HepG2 (cell line): ENCODE data around the gene MAP3K19. TPM values are rescaled to one million over a fixed set of nuclear protein-coding genes. Genes with fewer than 3 reads are reported as not detected.

ENCODE experiments used
- AGO1 ChIP-seq: fragments of 200-400 bp; formaldehyde crosslinking; IDR thresholded peaks from 2 replicates; pipeline ENCODE4 v1.6.1; 2017; ENCODE audit warnings: mild to moderate bottlenecking, low read depth, low read length, moderate library complexity; ENCODE audit not compliant: poor library complexity, severe bottlenecking
- CREB1 ChIP-seq, 2 experiments: fragments of 450-650 bp in 1 of 2; IDR thresholded peaks; 2 replicates each; pipeline ENCODE4 v1.6.1; 2016 to 2017; ENCODE audit warnings: control low read depth in 1 of 2, mild to moderate bottlenecking in 1 of 2, missing compliant biosample characterization in 1 of 2, missing genetic modification characterization in 1 of 2
- GFI1 ChIP-seq: sonication (generic); formaldehyde crosslinking; IDR thresholded peaks from 2 replicates; pipeline ENCODE4 v1.5.0; 2020; ENCODE audit warnings: missing genetic modification reagents, mild to moderate bottlenecking, borderline replicate concordance
- NCOA5 ChIP-seq: sonication (generic); formaldehyde crosslinking; IDR thresholded peaks from 2 replicates; pipeline ENCODE4 v1.4.0; 2020; ENCODE audit warnings: missing genetic modification reagents
- TBP ChIP-seq: sonication (generic); formaldehyde crosslinking; IDR thresholded peaks from 2 replicates; pipeline ENCODE4 v1.5.0; 2020; ENCODE audit warnings: missing genetic modification reagents
- WIZ ChIP-seq: sonication (generic); formaldehyde crosslinking; IDR thresholded peaks from 2 replicates; pipeline ENCODE4 v1.5.1; 2020; ENCODE audit warnings: mild to moderate bottlenecking, missing genetic modification reagents
- ZNF292 ChIP-seq: sonication (generic); formaldehyde crosslinking; IDR thresholded peaks from 2 replicates; pipeline ENCODE4 v1.8.1; 2022; ENCODE audit warnings: mild to moderate bottlenecking, low read depth, missing genetic modification reagents, borderline replicate concordance
- ZNF337 ChIP-seq: sonication (generic); formaldehyde crosslinking; IDR thresholded peaks from 2 replicates; pipeline ENCODE4 v1.5.1; 2020; ENCODE audit warnings: missing genetic modification reagents, low read depth, mild to moderate bottlenecking, borderline replicate concordance
- ZNF616 ChIP-seq: sonication (generic); formaldehyde crosslinking; IDR thresholded peaks from 2 replicates; pipeline ENCODE4 v1.5.0; 2020; ENCODE audit warnings: low read depth, mild to moderate bottlenecking, missing genetic modification reagents
- ZNF652 ChIP-seq: IDR thresholded peaks from 2 replicates; pipeline ENCODE4 v1.6.1; 2016; ENCODE audit warnings: low read depth, borderline replicate concordance
- polyA plus RNA-seq, 8 experiments: library from polyadenylated mRNA; depleted of rRNA in 3 of 8; stranded (reverse) in 7 of 8; unstranded in 1 of 8; fragments of >200 nt; fragmentation: Illumina TruSeq in 4 of 8; extraction: Trizol in 4 of 8; gene quantifications; 2 replicates each; pipeline versions ENCODE4 v1.2.1 to v1.2.3, GENCODE V29; 2011 to 2016; ENCODE audit warnings: low read depth in 4 of 8, missing spikeins in 1 of 8, mixed read lengths in 1 of 8; ENCODE audit not compliant: insufficient read depth in 1 of 8
- total RNA-seq, 5 experiments: library from RNA; depleted of rRNA; stranded (reverse); fragments of >200 nt; fragmentation: Illumina TruSeq; extraction: Trizol; gene quantifications; 2 replicates each; pipeline ENCODE4 v1.2.3, GENCODE V29; 2016; ENCODE audit warnings: low read depth in 1 of 5
- TF ChIP-seq, protein P1 (sequence below): sonication (generic); formaldehyde crosslinking; IDR thresholded peaks from 2 replicates; pipeline ENCODE4 v1.9.0; 2021; ENCODE audit warnings: missing genetic modification reagents, borderline replicate concordance
- TF ChIP-seq, protein P2 (sequence below): sonication (generic); formaldehyde crosslinking; IDR thresholded peaks from 2 replicates; pipeline ENCODE4 v1.8.1; 2023; ENCODE audit warnings: missing genetic modification reagents, mild to moderate bottlenecking, borderline replicate concordance
- TF ChIP-seq, protein P3 (sequence below): fragments of 450-650 bp; IDR thresholded peaks from 2 replicates; pipeline ENCODE4 v1.6.1; 2016
- TF ChIP-seq, protein P4 (sequence below): sonication (generic); formaldehyde crosslinking; IDR thresholded peaks from 2 replicates; pipeline ENCODE4 v1.8.1; 2023; ENCODE audit warnings: mild to moderate bottlenecking, missing genetic modification reagents
- TF ChIP-seq, protein P5 (sequence below), 2 experiments: sonication (generic) in 1 of 2; formaldehyde crosslinking in 1 of 2; IDR thresholded peaks; 2 replicates each; pipeline versions ENCODE4 v1.6.1 to v1.9.0; 2014 to 2022; ENCODE audit warnings: antibody characterized with exemption in 1 of 2, borderline replicate concordance in 1 of 2, inconsistent platforms in 1 of 2, low read depth in 1 of 2, missing genetic modification reagents in 1 of 2

Gene MAP3K19
- total and polyA plus RNA-seq, 2 of the 13 experiments (the other 11 are each of a cell fraction or from before 2014, with no cell fraction given): not detected

DNA sequence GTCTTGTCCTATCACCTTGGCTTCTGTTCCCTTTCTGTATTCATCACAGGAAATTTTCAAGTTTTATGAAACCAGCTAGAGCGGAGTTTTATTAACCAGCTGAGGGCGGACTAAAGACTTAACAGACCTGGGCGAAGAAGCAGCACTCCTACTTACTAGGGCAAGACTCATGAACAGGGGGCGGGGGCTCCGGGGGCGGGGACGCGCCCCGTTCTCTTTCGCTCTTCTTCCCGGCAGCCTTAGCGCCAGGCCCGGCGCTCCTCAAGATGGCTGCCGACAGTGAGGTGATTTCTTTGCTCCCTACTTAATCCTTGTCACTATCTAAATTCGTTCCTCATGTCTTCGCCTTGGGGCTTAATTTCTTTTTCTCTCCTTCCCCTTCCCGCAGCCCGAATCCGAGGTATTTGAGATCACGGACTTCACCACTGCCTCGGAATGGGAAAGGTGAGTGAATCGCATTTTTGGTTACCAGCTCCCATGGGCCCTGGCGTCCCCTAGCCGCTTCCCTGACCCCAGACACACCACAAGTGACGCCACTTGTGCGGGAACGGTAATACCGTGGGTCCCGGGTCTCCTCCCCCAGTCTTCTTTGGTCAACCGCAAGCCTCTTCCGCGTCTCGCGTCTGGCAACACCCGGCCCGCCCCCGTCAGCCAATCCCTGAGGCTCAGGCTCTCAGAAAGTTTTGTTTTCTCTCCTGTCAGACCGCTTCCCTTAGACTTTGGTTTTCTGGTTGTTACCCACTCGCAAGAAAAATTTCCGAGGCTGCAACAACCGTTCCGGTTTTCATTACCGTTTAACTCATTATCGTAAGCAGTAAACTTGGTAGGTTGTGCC, 5.0 kb upstream of the MAP3K19 start, which contains the start of gene RAB3GAP1 (continued):
- TF ChIP-seq, protein P1, sequence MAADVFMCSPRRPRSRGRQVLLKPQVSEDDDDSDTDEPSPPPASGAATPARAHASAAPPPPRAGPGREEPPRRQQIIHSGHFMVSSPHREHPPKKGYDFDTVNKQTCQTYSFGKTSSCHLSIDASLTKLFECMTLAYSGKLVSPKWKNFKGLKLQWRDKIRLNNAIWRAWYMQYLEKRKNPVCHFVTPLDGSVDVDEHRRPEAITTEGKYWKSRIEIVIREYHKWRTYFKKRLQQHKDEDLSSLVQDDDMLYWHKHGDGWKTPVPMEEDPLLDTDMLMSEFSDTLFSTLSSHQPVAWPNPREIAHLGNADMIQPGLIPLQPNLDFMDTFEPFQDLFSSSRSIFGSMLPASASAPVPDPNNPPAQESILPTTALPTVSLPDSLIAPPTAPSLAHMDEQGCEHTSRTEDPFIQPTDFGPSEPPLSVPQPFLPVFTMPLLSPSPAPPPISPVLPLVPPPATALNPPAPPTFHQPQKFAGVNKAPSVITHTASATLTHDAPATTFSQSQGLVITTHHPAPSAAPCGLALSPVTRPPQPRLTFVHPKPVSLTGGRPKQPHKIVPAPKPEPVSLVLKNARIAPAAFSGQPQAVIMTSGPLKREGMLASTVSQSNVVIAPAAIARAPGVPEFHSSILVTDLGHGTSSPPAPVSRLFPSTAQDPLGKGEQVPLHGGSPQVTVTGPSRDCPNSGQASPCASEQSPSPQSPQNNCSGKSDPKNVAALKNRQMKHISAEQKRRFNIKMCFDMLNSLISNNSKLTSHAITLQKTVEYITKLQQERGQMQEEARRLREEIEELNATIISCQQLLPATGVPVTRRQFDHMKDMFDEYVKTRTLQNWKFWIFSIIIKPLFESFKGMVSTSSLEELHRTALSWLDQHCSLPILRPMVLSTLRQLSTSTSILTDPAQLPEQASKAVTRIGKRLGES (CRISPR knock-in tag): no peak; the same call in 1 of the 2 replicates
- TF ChIP-seq, protein P2, sequence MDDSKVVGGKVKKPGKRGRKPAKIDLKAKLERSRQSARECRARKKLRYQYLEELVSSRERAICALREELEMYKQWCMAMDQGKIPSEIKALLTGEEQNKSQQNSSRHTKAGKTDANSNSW (CRISPR knock-in tag): peak; percentile 88; the same call in 1 of the 2 replicates
- TF ChIP-seq ZNF652 (CRISPR knock-in tag) (no peak), ZNF616 (CRISPR knock-in tag) (no peak), ZNF292 (no peak), ZNF337 (CRISPR knock-in tag) (no peak), GFI1 (CRISPR knock-in tag) (peak; percentile 67; the same call in 1 of the 2 replicates), TBP (CRISPR knock-in tag) (no peak), NCOA5 (CRISPR knock-in tag) (no peak), WIZ (CRISPR knock-in tag) (no peak), AGO1 (no peak), CREB1 (IDR thresholded peaks at IDR 0.05) (no peak), CREB1 (CRISPR knock-in tag; IDR thresholded peaks at IDR 0.05) (no peak)
- TF ChIP-seq, protein P3, sequence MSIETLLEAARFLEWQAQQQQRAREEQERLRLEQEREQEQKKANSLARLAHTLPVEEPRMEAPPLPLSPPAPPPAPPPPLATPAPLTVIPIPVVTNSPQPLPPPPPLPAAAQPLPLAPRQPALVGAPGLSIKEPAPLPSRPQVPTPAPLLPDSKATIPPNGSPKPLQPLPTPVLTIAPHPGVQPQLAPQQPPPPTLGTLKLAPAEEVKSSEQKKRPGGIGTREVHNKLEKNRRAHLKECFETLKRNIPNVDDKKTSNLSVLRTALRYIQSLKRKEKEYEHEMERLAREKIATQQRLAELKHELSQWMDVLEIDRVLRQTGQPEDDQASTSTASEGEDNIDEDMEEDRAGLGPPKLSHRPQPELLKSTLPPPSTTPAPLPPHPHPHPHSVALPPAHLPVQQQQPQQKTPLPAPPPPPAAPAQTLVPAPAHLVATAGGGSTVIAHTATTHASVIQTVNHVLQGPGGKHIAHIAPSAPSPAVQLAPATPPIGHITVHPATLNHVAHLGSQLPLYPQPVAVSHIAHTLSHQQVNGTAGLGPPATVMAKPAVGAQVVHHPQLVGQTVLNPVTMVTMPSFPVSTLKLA: no peak
- TF ChIP-seq, protein P4, sequence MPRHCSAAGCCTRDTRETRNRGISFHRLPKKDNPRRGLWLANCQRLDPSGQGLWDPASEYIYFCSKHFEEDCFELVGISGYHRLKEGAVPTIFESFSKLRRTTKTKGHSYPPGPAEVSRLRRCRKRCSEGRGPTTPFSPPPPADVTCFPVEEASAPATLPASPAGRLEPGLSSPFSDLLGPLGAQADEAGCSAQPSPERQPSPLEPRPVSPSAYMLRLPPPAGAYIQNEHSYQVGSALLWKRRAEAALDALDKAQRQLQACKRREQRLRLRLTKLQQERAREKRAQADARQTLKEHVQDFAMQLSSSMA: no peak; the same call in 1 of the 2 replicates
- TF ChIP-seq, protein P5, sequence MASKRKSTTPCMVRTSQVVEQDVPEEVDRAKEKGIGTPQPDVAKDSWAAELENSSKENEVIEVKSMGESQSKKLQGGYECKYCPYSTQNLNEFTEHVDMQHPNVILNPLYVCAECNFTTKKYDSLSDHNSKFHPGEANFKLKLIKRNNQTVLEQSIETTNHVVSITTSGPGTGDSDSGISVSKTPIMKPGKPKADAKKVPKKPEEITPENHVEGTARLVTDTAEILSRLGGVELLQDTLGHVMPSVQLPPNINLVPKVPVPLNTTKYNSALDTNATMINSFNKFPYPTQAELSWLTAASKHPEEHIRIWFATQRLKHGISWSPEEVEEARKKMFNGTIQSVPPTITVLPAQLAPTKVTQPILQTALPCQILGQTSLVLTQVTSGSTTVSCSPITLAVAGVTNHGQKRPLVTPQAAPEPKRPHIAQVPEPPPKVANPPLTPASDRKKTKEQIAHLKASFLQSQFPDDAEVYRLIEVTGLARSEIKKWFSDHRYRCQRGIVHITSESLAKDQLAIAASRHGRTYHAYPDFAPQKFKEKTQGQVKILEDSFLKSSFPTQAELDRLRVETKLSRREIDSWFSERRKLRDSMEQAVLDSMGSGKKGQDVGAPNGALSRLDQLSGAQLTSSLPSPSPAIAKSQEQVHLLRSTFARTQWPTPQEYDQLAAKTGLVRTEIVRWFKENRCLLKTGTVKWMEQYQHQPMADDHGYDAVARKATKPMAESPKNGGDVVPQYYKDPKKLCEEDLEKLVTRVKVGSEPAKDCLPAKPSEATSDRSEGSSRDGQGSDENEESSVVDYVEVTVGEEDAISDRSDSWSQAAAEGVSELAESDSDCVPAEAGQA (IDR thresholded peaks at IDR 0.05; ENCODE audit: low read depth): peak; percentile 55; the same call in 1 of the 2 replicates
- TF ChIP-seq, protein P5 (CRISPR knock-in tag; IDR thresholded peaks at IDR 0.05; ENCODE audit: borderline replicate concordance): no peak
